Colon (tissue), 2 donors: ENCODE measurements around the gene BRSK2.

ENCODE experiments used
- FAIRE-seq: peaks from 2 replicates; lab custom pipeline; 2012; peaks lifted over from hg19 to GRCh38; lab: Jason Lieb, UNC
- donor health status: control.
- donor health status: control.

The BRSK2 gene

GRCh38 chr11:1483445-1483961 lies 93.8 kb downstream of the BRSK2 start:
- no peak for FAIRE-seq

GRCh38 chr11:1484061-1484671 lies 94.4 kb downstream of the BRSK2 start:
- no peak for FAIRE-seq

GRCh38 chr11:1484695-1485503 lies 95.2 kb downstream of the BRSK2 start:
- no peak for FAIRE-seq

- no peak for FAIRE-seq
Observed at GRCh38 chr11:1485504-1485885, 95.8 kb downstream of the BRSK2 start.

- no peak for FAIRE-seq
Observed at GRCh38 chr11:1486054-1486825, 96.5 kb downstream of the BRSK2 start, which contains the start of gene MOB2. MOB2 (minus strand) TSS chr11:1486779; CDS start chr11:1486556, 223 bp downstream.

GRCh38 chr11:1487091-1487850 lies 97.5 kb downstream of the BRSK2 start:
- no peak for FAIRE-seq

- FAIRE-seq, result no peak
Observed at GRCh38 chr11:1487851-1488574, 98.3 kb downstream of the BRSK2 start.

- no peak for FAIRE-seq
Observed at GRCh38 chr11:1488575-1489180, 98.9 kb downstream of the BRSK2 start.

- no peak for FAIRE-seq
Observed at GRCh38 chr11:1490651-1491050, 100.9 kb downstream of the BRSK2 start.

GRCh38 chr11:1491379-1491778 lies 101.6 kb downstream of the BRSK2 start:
- FAIRE-seq, result no peak

GRCh38 chr11:1493650-1494244 lies 104.0 kb downstream of the BRSK2 start:
- FAIRE-seq, result no peak

- no peak for FAIRE-seq
Observed at GRCh38 chr11:1494650-1495049, 104.9 kb downstream of the BRSK2 start.

- no peak for FAIRE-seq
Observed at GRCh38 chr11:1496091-1496760, 106.5 kb downstream of the BRSK2 start.

- FAIRE-seq, result no peak
Observed at GRCh38 chr11:1496761-1497095, 107.0 kb downstream of the BRSK2 start.

GRCh38 chr11:1497600-1497999 lies 107.9 kb downstream of the BRSK2 start:
- no peak for FAIRE-seq

- FAIRE-seq, result no peak
Observed at GRCh38 chr11:1498262-1498661, 108.5 kb downstream of the BRSK2 start.

GRCh38 chr11:1499261-1499890 lies 109.6 kb downstream of the BRSK2 start:
- FAIRE-seq, result no peak

GRCh38 chr11:1499899-1500298 lies 110.2 kb downstream of the BRSK2 start:
- FAIRE-seq, result no peak
